IMR-90 (cell line): ENCODE measurements around the gene POLR2L.

Source experiments
- CEBPB ChIP-seq: IDR thresholded peaks from 2 replicates; pipeline ENCODE4 v1.6.1; 2012; ENCODE audit warnings: low read depth, low read length, improper control_type of control experiment
- CHD1 ChIP-seq: IDR thresholded peaks from 2 replicates; pipeline ENCODE4 v1.6.1; 2012; ENCODE audit warnings: low read depth, low read length, improper control_type of control experiment
- CTCF ChIP-seq: conservative IDR thresholded peaks from 2 replicates; pipeline ENCODE4 v1.5.1; 2012; ENCODE audit warnings: mild to moderate bottlenecking, low read depth, low read length, improper control_type of control experiment
- ELK1 ChIP-seq: fragments of 150-350 bp; IDR thresholded peaks from 2 replicates; pipeline ENCODE4 v1.6.1; 2016; ENCODE audit warnings: low read depth, mild to moderate bottlenecking, low read length, moderate library complexity, borderline replicate concordance
- POLR2A ChIP-seq: IDR thresholded peaks from 2 replicates; pipeline ENCODE4 v1.6.1; 2012; ENCODE audit warnings: mild to moderate bottlenecking, low read depth, low read length
- RAD21 ChIP-seq: IDR thresholded peaks from 2 replicates; pipeline ENCODE4 v1.6.1; 2012; ENCODE audit warnings: low read length, improper control_type of control experiment
- USF2 ChIP-seq: fragments of 150-350 bp; IDR thresholded peaks from 2 replicates; pipeline ENCODE4 v1.6.1; 2017; ENCODE audit warnings: mild to moderate bottlenecking, antibody characterized with exemption, low read length, low read depth

GRCh38 chr11:811446-812245 is 30.7 kb downstream of the POLR2L start:
- TF ChIP-seq CTCF (0 out of 2 replicates have a peak, but pooled peaks have one; percentile 2), POLR2A (no peak; the same call in 1 of the 2 replicates), USF2 (no peak), ELK1 (no peak), CHD1 (no peak), RAD21 (no peak; the same call in 1 of the 2 replicates), CEBPB (no peak)
